HG03066 (cell line): ENCODE measurements around the gene VAX1.

ENCODE experiments used
- ATAC-seq: cut with Tn5 transposase; IDR thresholded peaks from one replicate; pipeline ENCODE4 v1.9.1; 2021; ENCODE audit warnings: low read depth; ENCODE audit not compliant: unreplicated experiment

VAX1 gene

GRCh38 chr10:117164592-117165537 lies 26.8 kb upstream of the VAX1 start:
- no peak for ATAC-seq

DNA sequence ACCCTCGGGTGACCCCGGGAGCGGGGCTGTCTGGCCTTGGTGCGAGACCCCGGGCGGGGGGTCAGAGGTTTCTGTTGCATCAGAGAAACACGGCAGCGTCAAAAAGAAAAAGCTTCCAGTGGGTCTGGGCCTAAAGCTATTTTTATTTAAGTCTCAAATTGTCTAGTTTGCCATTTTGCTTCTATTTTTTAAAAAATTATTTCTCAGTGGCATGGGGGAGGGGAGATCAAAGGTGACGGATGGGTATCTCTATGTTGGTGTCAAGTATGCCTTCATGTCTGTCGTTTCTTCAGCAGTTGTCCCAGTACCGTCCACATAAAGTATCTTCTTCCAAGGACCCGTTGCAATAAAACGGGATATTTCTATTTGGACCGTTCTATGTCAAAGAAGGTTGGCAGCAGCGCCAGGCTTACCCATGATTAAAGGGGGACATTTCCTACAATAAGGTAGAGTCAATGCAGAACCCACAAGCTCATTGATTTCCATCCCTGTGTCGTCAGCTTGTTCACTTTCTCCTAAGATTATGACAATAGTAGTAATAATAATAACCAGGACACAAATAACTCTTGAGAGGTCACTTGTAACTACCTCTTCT lies 26.0 kb upstream of the VAX1 start:
- no peak for ATAC-seq

GRCh38 chr10:117163061-117163953 lies 25.2 kb upstream of the VAX1 start:
- no peak for ATAC-seq

GRCh38 chr10:117162093-117163060 lies 24.3 kb upstream of the VAX1 start:
- ATAC-seq: no peak

DNA sequence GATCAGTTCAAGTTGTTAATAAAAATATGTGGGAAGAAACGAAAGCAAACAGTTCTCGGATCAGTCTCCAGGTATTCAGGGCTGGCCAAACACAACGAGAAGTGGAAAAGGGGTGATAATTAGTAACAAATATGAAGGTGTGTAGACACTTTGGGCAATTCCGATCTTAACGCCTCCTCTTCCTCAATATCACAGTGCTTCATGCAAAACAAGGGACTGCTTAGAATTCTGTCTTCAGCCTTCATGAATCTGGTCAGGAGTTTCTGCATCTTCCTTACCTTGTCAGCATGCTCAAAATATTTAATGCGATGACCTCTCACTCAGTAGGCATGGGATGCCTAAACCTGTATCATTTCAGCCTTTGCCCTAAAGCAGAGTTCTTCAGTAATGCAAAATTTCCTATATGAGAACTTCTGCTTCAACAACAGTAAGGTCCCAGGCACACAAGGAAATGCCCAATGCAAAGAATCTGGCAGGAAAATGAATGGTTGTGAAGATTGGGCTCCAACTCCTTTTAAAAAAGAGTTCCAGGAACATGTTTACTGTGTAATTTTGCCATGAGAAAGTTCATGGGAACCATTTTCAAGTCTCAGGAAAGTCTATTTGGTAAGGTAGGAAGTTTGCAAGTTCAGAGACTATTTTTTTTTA lies 23.4 kb upstream of the VAX1 start:
- no peak for ATAC-seq

- ATAC-seq: no peak
These were observed 22.5 kb upstream of the VAX1 start for GRCh38 chr10:117160567-117160966.

- no peak for ATAC-seq
These were observed 21.3 kb upstream of the VAX1 start for GRCh38 chr10:117159390-117159789.

DNA sequence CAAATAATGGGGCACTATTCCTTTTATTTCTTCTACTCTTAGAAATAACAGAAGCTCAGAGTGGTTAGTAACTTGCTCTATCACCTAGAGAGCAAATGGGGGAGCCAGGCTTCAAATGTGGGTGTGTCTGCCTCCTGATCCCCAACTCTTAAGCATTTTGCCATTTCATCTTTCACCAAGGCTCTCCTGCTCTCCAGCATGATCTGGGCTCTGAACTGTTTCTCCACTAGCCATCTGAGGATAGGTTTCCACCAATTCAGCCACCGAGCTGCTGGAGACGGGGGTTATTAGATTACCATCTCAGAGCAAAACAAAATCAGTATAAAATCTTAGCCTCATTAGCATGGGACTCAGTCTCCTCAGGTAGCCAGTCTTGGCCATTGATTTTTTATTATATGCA lies 20.2 kb upstream of the VAX1 start:
- ATAC-seq: no peak

- ATAC-seq: no peak
These were observed 14.6 kb upstream of the VAX1 start for GRCh38 chr10:117152668-117153067.

- ATAC-seq: no peak
These were observed 10.2 kb upstream of the VAX1 start for GRCh38 chr10:117148284-117148683.

DNA sequence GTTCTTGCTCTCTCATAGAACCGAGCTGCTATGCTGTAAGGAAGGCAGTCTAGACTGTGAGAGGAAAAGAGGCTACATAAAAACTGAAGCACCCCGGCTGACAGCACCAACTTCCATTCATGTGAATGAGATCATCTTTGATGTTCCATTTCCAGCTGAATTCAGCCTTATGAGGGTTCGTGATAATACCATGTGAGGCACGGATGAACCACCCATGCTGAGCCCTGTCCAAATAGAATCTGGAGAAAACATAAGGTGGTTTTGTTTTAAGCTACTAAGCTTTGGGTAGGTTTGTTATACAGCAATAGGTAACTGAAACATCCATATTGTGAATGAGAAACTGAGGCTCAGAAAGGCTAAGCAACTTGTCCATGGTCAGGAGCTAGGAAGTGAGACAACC lies 6.9 kb upstream of the VAX1 start:
- ATAC-seq: no peak

DNA sequence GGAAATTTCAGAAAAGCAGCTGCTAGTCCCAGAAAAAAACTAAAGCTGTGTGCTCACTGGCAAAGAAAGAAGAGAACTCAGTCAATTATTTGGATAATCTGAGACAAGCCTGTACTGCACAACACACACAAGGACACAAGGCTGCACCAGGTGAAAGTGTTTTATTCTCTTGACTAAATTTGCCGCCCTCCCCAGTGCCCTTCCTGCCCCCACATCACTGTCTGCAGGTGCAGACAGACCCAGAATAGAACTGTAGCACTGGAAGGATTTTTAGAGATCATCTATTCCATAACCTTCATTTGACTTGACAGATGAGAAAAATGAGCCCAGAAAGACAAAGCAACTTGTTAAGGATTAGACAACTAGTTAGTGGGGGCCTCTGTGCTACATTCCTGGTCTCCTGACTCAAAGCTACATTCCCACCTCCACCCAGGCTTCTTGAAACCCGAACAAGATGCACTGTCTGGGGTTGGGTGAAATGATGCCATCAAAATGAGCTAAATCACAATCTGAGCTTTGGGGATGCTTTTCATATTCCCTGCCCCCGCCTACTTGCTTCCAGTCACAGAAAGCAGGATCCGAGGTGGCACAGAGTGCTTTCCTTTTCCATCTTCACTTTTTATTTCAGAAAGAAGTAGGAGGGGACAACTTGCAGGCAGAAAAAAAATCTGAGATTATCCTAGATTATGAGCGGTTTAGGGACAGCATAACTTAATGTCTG lies 5.2 kb upstream of the VAX1 start:
- ATAC-seq: no peak

- no peak for ATAC-seq
These were observed 2.4 kb upstream of the VAX1 start for GRCh38 chr10:117140525-117140902.

- no peak for ATAC-seq
These were observed 1.8 kb upstream of the VAX1 start for GRCh38 chr10:117139581-117140524.

- no peak for ATAC-seq
These were observed 939 bp upstream of the VAX1 start for GRCh38 chr10:117138838-117139580.

- no peak for ATAC-seq
These were observed 799 bp downstream of the VAX1 start for GRCh38 chr10:117137031-117137910.
